ENCODE measurements around the gene GPR157.
"Not testable (repeated sequence)": the region's sequence is repeated elsewhere in the genome, so short reads cannot be mapped to it uniquely, and the experiment has no call there.

The GPR157 gene

GRCh38 chr1:9145714-9146113, 16.8 kb upstream of the GPR157 start:
- DNase-seq = no peak

- DNase-seq = no peak
These were observed 16.2 kb upstream of the GPR157 start for GRCh38 chr1:9145021-9145668.

- not testable (repeated sequence) for DNase-seq
These were observed 15.6 kb upstream of the GPR157 start for GRCh38 chr1:9144494-9144893.

GRCh38 chr1:9143250-9143649, 14.3 kb upstream of the GPR157 start:
- DNase-seq = no peak

GRCh38 chr1:9139930-9140329, 11.0 kb upstream of the GPR157 start:
- no peak for DNase-seq

GRCh38 chr1:9136932-9137331, 8.0 kb upstream of the GPR157 start:
- no peak for DNase-seq

- no peak for DNase-seq
These were observed 6.4 kb upstream of the GPR157 start for GRCh38 chr1:9135073-9135836.

- DNase-seq = no peak
These were observed 5.1 kb upstream of the GPR157 start for GRCh38 chr1:9133870-9134585.

GRCh38 chr1:9129266-9130041, 552 bp upstream of the GPR157 start:
- DNase-seq = peak; percentile 88

GRCh38 chr1:9128166-9128519, 759 bp downstream of the GPR157 start:
- DNase-seq = no peak

GRCh38 chr1:9127395-9128165, 1.3 kb downstream of the GPR157 start:
- DNase-seq = no peak

GRCh38 chr1:9126511-9126910, 2.4 kb downstream of the GPR157 start:
- no peak for DNase-seq

GRCh38 chr1:9125847-9126246, 3.1 kb downstream of the GPR157 start:
- not testable (repeated sequence) for DNase-seq

GRCh38 chr1:9125325-9125724, 3.6 kb downstream of the GPR157 start:
- no peak for DNase-seq

- DNase-seq = not testable (repeated sequence)
These were observed 4.5 kb downstream of the GPR157 start for GRCh38 chr1:9124389-9124788.

GRCh38 chr1:9123665-9124064, 5.2 kb downstream of the GPR157 start:
- not testable (repeated sequence) for DNase-seq

GRCh38 chr1:9121496-9122409, 7.1 kb downstream of the GPR157 start:
- DNase-seq = no peak

GRCh38 chr1:9120312-9120958, 8.5 kb downstream of the GPR157 start:
- DNase-seq = no peak

GRCh38 chr1:9119745-9120144, 9.2 kb downstream of the GPR157 start:
- no peak for DNase-seq

- no peak for DNase-seq
These were observed 10.7 kb downstream of the GPR157 start for GRCh38 chr1:9118186-9118585.

Data from T-helper 9 cell (primary cell).